Urothelium cell line (cell line): ENCODE measurements around the gene BMP4.

Source experiments
- DNase-seq: peaks from one replicate; pipeline ENCODE4 v3.0.0; 2011; ENCODE audit warnings: low spot score, mixed read lengths
- FAIRE-seq: peaks from 2 replicates; lab custom pipeline; 2011; peaks lifted over from hg19 to GRCh38; lab: Jason Lieb, UNC

Gene BMP4

DNA sequence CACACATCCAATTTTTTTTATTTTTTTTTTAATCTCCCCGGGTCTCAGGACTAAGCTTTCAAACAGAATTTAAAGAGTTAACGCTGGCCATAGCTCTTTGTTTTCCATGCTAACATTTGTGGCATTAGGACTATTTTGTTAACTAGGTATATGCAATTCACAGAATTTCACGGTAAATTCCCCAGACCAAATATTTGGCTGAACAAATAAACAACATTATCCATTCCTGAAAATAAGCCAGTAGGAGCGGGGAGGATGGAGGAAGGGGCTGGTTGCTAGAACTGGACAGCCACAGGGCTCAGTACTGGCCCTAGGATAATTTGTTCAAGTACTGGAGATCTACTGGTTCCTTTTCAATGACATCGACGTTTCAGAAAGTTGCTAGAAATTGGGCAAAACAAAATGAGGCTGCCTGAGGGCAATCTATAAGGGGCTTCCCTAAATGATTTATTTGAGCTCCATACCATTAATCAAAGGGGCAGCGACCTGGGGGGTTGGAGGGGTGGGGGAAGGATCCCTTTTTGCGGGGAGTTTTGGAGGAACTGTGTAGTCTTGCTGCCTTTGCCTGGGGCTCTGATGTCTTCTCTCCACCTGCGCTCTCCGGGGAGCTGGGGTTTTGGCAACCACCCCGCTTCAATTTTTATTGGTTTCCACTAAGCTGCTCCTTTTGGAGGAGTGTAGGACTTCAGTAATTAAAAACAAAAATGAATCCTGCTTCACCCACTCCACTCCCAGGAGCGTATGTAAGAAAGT, 9.0 kb downstream of the BMP4 start:
- DNase-seq (no peak), FAIRE-seq (no peak)

- DNase-seq (no peak), FAIRE-seq (no peak)
These were observed 9.6 kb downstream of the BMP4 start for GRCh38 chr14:53947094-53947445.

GRCh38 chr14:53946404-53947093, 10.1 kb downstream of the BMP4 start:
- DNase-seq (no peak), FAIRE-seq (no peak)

- FAIRE-seq, result no peak
- no peak for DNase-seq
These were observed 10.6 kb downstream of the BMP4 start for GRCh38 chr14:53946071-53946403.

GRCh38 chr14:53943751-53944083, 12.9 kb downstream of the BMP4 start:
- DNase-seq (no peak), FAIRE-seq (no peak)

DNA sequence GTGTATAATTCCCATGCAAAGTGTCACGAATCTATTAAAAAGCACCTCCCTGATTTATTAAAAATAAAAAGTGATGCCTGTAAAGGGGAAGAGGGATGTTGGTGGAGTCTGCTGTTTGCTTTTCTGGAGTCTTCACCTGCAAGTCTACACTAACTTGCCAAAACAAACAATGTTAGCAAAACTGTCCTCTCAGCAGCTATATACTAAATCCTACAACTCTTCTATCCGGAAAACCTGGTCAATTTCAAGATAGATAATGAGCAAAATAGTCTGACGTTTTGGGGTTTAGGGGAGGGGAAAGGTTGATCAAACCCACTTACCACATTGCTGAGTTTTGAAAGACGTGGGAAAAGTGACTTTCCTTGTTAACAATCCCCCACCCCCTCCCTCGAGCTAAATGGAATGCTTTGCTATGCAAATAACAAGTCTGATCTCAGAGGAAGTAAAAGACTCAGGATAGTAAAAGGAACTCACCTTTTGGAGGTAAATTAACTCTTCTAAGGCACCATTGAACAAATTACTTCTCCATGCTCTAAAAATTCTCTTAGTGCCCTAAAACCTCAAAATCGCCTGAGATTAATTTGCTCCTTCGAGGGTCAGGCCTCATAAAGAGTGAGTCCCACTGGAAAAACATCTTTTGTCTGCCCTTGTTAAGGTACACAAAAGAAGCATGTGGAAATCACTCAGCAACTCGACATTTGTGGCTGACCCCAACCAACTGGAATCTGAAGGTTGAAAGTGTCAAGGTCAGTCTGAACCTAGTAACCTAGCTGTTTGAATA, 13.5 kb downstream of the BMP4 start:
- DNase-seq (no peak), FAIRE-seq (no peak)

GRCh38 chr14:53938136-53938837, 18.3 kb downstream of the BMP4 start:
- peak; percentile 65 for FAIRE-seq
- DNase-seq, result no peak

DNA sequence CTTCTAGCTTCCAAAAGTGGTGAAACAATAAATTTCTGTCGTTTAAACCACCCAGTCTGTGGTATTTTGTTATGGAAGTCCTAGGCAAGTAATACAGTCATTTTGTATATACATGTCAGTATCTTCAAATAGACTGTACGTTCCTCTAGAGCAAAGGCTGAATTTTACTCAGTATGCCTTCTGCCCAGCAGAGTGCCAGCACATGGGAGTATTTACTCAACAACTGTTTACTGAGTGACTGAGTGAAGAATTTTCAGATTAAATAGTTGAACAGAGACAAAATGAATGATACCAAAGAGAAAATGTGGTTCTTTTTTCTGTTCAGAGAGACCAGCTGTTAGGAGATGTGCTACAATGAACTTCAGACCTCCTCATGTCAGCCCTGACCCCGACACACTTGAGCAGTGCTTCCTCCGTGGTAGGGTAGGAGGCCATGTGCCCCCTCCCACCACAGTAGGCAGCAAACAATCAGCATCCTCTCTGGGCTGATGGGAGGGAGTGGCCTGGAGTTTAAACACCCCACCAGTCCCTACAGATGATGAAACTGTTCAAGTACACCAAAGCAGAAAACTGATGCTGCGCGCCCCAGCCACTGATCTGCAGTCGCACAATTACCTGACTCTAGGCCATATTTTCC, 21.7 kb downstream of the BMP4 start:
- FAIRE-seq, result peak; percentile 88
- no peak for DNase-seq

- no peak for DNase-seq
- peak; percentile 77 for FAIRE-seq
These were observed 23.7 kb downstream of the BMP4 start for GRCh38 chr14:53932966-53933365.

DNA sequence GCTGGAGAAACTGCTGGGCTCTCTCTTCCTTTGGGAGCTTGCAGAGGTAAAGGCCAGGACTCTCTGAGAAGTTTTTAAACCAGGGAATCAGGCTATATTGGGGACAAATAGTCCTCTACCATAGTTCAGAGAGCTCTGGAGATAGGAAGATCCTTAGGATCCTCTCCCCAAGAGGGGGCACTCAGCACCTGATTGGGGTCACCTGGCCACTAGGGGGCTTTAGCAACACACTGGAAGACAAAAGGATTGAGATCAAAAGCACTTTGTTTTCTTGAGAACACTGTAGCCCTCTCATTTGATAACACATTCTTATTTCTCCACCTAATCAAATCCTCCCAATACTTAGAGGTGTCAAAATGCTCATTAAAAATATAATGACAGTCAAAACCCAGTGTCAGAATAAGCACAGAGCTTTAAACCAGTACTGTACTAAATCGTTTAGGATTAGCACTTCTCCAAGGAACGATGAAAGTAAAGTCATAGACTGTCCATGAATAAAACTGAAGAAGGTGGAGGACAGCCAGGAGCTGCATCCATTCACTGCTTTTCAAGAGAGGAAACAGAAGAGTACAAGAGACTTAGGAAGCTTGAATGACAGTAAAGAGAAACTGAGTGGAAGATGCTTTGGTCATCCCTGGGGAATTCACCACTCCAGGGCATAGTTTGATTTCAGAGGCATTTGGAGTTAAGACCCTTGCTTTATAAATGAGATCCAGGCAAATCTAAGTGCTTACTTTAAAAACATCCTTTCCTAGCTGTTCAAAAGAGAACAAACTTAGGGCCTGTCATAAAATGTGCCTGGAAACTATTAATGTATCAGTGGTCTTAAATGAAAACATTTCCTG, 26.5 kb downstream of the BMP4 start:
- no peak for FAIRE-seq

DNA sequence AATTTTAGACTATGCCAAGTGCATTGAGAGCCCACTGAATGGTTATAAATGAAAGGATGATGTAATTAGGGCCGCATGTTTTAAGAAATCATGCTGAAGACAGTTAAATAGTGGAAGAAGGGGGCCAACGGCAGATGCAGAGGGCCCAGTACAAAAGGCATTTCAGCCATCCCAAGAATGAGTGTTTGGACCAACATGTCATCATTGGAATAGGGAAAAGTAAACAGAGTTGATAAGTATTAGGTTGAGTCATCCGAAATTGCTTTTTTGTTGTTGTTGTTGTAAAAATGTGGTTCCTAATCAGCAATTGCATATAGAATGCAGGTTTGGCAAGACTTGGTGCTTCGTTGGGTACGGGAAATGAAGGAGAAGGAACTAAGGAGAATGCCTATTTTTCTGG, 29.5 kb downstream of the BMP4 start:
- peak; percentile 93 for FAIRE-seq
- peak; percentile 53 for DNase-seq

More for the DNA sequence above, 26.5 kb downstream of the BMP4 start:
- no peak for DNase-seq

DNA sequence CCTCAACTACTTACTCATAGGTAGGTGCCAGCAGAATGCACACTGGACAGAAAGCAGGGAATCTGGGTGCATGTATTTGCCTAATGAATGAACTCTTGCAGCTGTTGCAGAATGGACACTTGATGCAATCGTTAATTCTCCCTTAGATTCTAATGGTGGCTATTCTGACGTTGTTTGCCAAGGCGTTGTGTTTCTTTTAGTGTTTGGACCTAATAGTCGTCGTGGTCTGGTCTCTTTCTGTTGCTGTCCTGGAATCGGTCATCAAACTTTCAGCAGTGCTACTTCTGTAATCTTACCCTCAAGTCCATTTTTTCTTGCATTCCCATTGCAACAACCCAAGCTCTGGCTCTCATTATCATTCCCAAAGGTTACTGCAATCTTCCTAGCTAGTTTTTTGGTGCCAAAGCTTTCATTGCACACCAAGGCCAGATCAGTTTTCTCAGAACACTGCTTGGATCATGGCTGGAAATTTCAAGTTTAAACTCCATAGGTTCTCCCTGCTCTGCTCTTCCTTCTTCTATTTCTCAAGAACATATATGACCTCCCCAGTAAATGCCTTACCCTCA, 31.3 kb downstream of the BMP4 start:
- no peak for FAIRE-seq
- DNase-seq, result no peak

GRCh38 chr14:53924753-53925152, 31.9 kb downstream of the BMP4 start:
- DNase-seq (peak; percentile 79), FAIRE-seq (peak; percentile 69)

DNA sequence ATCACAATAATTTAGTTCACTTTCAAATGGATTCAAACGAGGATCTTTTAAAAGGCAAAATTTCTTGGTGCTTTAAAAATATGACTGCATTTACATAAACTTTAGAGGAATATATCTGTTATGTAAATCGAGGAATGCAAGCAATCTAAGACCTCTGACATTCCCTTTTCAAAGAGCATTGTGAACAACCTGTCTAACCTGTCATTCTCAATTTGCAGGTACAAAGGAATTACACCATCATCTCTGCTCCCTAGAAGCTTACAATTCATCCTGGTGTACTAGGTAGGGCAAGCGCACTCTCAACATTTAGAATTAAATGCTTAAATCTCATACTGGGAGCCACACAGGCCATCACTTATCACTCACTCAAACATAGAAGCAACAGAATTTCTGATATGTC, 35.6 kb downstream of the BMP4 start:
- DNase-seq (no peak), FAIRE-seq (no peak)

GRCh38 chr14:53916239-53916638, 40.4 kb downstream of the BMP4 start:
- FAIRE-seq (no peak), DNase-seq (no peak)

DNA sequence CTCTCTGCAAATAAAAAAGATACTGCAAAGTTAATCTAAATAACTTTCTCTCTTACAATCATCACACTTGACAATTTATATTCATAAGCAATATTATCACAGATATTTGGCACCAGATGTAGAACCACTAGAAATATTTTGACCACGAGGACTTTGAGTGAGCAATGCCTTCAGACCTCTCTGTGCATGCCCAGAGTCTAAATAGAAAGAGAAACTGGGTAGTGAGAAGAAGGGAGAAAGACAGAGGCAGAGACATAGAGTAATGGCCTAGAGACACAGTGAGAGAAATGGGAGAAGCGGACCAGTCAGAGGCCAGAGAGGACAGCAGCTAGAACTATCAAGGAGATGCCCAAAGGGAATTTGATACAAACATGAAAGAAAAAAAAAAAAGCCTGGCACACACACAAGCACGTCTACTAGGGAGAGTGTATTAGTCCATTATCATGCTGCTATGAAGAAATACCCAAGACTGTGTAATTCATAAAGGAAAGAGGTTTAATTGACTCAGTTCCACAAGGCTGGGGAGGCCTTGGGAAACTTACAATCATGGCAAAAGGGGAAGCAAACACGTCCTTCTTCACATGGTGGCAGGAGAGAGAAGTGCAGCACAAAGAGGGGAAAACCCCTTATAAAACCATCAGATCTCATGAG, 41.1 kb downstream of the BMP4 start:
- DNase-seq (no peak), FAIRE-seq (peak; percentile 30)

- FAIRE-seq (no peak), DNase-seq (no peak)
These were observed 44.6 kb downstream of the BMP4 start for GRCh38 chr14:53912021-53912420.

DNA sequence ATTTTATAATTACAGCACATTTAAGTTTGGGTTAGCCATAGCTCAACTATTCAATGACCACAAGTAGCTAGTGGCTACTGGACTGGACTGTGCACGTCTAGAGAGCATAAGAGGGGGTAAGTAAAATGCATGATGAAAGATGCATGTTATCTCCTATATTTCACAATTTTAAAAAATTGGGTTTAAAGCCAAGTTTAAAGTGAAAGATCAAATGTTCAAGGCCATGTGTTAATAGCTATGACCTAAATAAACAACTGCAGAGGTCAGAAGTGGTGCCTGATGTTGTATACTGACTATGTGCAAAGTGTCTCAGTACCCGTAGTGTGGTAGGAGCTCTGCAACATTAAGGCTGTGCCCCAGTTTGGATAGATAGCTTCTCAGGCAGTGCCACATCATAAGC, 48.2 kb downstream of the BMP4 start:
- DNase-seq, result no peak

DNA sequence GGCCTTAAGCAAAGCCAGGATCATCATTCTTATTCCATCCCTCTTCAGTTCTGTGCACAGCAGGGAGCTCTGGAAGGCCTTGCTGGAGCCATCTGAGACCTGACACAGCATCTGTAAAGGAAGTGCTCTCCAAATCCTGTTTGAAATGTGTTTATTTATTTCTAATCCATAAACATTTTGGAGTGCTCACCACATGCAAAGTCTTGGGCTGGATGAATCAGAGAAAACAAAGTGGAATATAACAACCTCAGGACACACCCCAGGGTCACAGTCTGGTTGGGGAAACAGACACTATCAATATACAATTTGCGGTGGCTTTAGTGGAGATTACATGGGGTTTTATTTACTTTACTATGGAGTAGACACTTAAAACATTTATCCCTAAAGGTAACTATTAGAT, 54.3 kb downstream of the BMP4 start:
- no peak for DNase-seq
- no peak for FAIRE-seq

More for the DNA sequence above, 48.2 kb downstream of the BMP4 start:
- FAIRE-seq, result peak; percentile 48
